Caco-2 (cell line): ENCODE results near the gene TLN1. TPM values are rescaled to one million over a fixed set of nuclear protein-coding genes. Genes with fewer than 3 reads are reported as not detected.

ENCODE experiments used
- BruUV-seq: library from RNA; stranded (reverse); fragments of 400-500 nt; replicated peaks from 2 replicates; lab custom pipeline; 2021; lab: Mats Ljungman, UMichigan
- CTCF ChIA-PET: fragments of 300-600 bp; sonication (Branson Sonifier 250); formaldehyde crosslinking; loops from one replicate; lab custom pipeline; 2022; ENCODE audit warnings: antibody characterized with exemption; lab: Charles Lee
- POLR2A ChIA-PET: fragments of 300-600 bp; sonication (Branson Sonifier 250); formaldehyde crosslinking; loops from one replicate; lab custom pipeline; 2022; ENCODE audit warnings: antibody characterized with exemption; lab: Charles Lee
- DNase-seq, 2 experiments: peaks; one replicate each; pipeline versions ENCODE4 v3.0.0 to v3.0.0-alpha.2; 2020 to 2022
- H3K27me3 ChIP-seq: replicated peaks from 2 replicates; pipeline ENCODE4 v1.6.0; 2011; ENCODE audit warnings: low read length; ENCODE audit not compliant: control insufficient read depth, insufficient read depth
- H3K36me3 ChIP-seq: 2 replicates; pipeline ENCODE4 v1.5.1; 2011; ENCODE audit warnings: low read length; ENCODE audit not compliant: control insufficient read depth, insufficient read depth
- H3K4me1 ChIP-seq: fragments of 250-450 bp; sonication (Bioruptor Pico); 2 replicates; pipeline ENCODE4 v1.5.1; 2020; ENCODE audit warnings: mild to moderate bottlenecking
- H3K4me3 ChIP-seq: 2 replicates; pipeline ENCODE4 v1.5.1; 2011; ENCODE audit warnings: low read depth, mild to moderate bottlenecking, control low read depth, low read length
- H3K9me3 ChIP-seq: fragments of 250-450 bp; sonication (Bioruptor Pico); 2 replicates; pipeline ENCODE4 v1.5.1; 2020; ENCODE audit warnings: mild to moderate bottlenecking, moderate library complexity
- H3K27ac Mint-ChIP-seq: one replicate; pipeline ENCODE4 v1.8.0; 2022; ENCODE audit warnings: mixed read lengths; ENCODE audit not compliant: unreplicated experiment
- H3K27me3 Mint-ChIP-seq: one replicate; pipeline ENCODE4 v1.8.0; 2022; ENCODE audit warnings: mixed read lengths; ENCODE audit not compliant: insufficient read depth, unreplicated experiment
- H3K36me3 Mint-ChIP-seq: one replicate; pipeline ENCODE4 v1.8.0; 2022; ENCODE audit warnings: mild to moderate bottlenecking, mixed read lengths; ENCODE audit not compliant: insufficient read depth, unreplicated experiment
- H3K4me1 Mint-ChIP-seq: one replicate; pipeline ENCODE4 v1.8.0; 2022; ENCODE audit warnings: low read depth, mixed read lengths; ENCODE audit not compliant: unreplicated experiment
- H3K4me3 Mint-ChIP-seq: one replicate; pipeline ENCODE4 v1.8.0; 2022; ENCODE audit warnings: mild to moderate bottlenecking, moderate library complexity, mixed read lengths; ENCODE audit not compliant: unreplicated experiment
- H3K9me3 Mint-ChIP-seq: one replicate; pipeline ENCODE4 v1.8.0; 2022; ENCODE audit warnings: mixed read lengths; ENCODE audit not compliant: unreplicated experiment
- CTCF ChIP-seq, 2 experiments: fragments of 200-600 bp in 1 of 2; IDR thresholded peaks; 1 replicate in 1 of 2; 2 replicates in 1 of 2; pipeline versions ENCODE4 v1.5.1 to v1.8.0; 2011 to 2022; ENCODE audit warnings: antibody characterized with exemption in 1 of 2, control low read depth in 1 of 2, inconsistent platforms in 1 of 2, low read depth in 1 of 2, low read length in 1 of 2, mild to moderate bottlenecking in 1 of 2, moderate library complexity in 1 of 2; ENCODE audit not compliant: insufficient read depth in 1 of 2, severe bottlenecking in 1 of 2, unreplicated experiment in 1 of 2
- intact Hi-C: fragments of 100-400 bp; cut with micrococcal nuclease; formaldehyde crosslinking; loops from one replicate; pipeline ENCODE4 v1.10.0; 2022; ENCODE audit not compliant: unreplicated experiment
- total RNA-seq: library from RNA; stranded (reverse); gene quantifications from 2 replicates; pipeline ENCODE4 v1.2.3, GENCODE V29; 2022

The TLN1 gene
- total RNA-seq, 1 experiment from 2014 or later = 147 TPM

GRCh38 chr9:35695943-35696401 lies 36.0 kb downstream of the TLN1 start:
- Mint-ChIP-seq H3K27me3 (no peaks in the 10 kb centered on the region), H3K9me3 (no peaks in the 10 kb centered on the region), H3K4me1 (no peaks in the 10 kb centered on the region), H3K27ac (no peak overlapping the region), H3K4me3 (no peak overlapping the region), H3K36me3 (peaks cover 22% of the 10 kb centered on the region)
- Histone ChIP-seq H3K36me3 (peaks cover 1% of the 10 kb centered on the region), H3K27me3 (no peaks in the 10 kb centered on the region), H3K4me3 (no peak overlapping the region), H3K4me1 (peaks cover 12% of the 10 kb centered on the region), H3K9me3 (no peaks in the 10 kb centered on the region)
- TF ChIP-seq CTCF (IDR thresholded peaks at IDR 0.05; ENCODE audit: insufficient read depth in 1 of 2, low read depth in 1 of 2, low read length in 1 of 2, severe bottlenecking in 1 of 2, unreplicated experiment in 1 of 2) = no peak
- intact Hi-C loops = loop anchor here (1.0 kb wide), 2 partner anchors 27 to 36 kb away; partner anchors contain the start of genes CREB3 and TLN1
- ChIA-PET POLR2A (interaction anchor here (0.5 to 1.6 kb wide), 5 partner anchors 31 to 50 kb away, joined by 3 to 9 read pairs (median 7); partner anchors contain the start of gene ARHGEF39), CTCF (interaction anchor here (0.9 to 4.8 kb wide), 18 partner anchors 8 to 92 kb away, joined by 3 to 35 read pairs (median 5); partner anchors contain the start of genes ARHGEF39, CCDC107, CREB3 and GBA2)
- BruUV-seq = no TSS peak
- DNase-seq = no peak

GRCh38 chr9:35691757-35692301 lies 40.2 kb downstream of the TLN1 start:
- CTCF ChIA-PET = interaction anchor here (3.0 kb wide), 1 partner anchor 31 kb away, joined by 19 read pairs; no protein-coding TSS in a partner anchor
- intact Hi-C loops = loop anchor here (1.0 to 5.0 kb wide), 2 partner anchors 23 to 35 kb away; partner anchors contain the start of genes CCDC107 and RMRP
- H3K4me1 ChIP-seq = peaks cover 34% of the 10 kb centered on the region

More at GRCh38 chr9:35691757-35692301, 40.2 kb downstream of the TLN1 start:
- Mint-ChIP-seq H3K27ac (peak overlapping the region; percentile 95), H3K4me1 (peaks cover 8% of the 10 kb centered on the region), H3K4me3 (peak overlapping the region; percentile 80), H3K9me3 (no peaks in the 10 kb centered on the region), H3K36me3 (peaks cover 21% of the 10 kb centered on the region), H3K27me3 (no peaks in the 10 kb centered on the region)
- no peak for TF ChIP-seq CTCF (IDR thresholded peaks at IDR 0.05; ENCODE audit: insufficient read depth in 1 of 2, low read depth in 1 of 2, low read length in 1 of 2, severe bottlenecking in 1 of 2, unreplicated experiment in 1 of 2)
- no peak overlapping the region for H3K4me3 ChIP-seq
- POLR2A ChIA-PET = interaction anchor here (0.7 to 2.0 kb wide), 4 partner anchors 10 to 36 kb away, joined by 3 to 6 read pairs (median 4); partner anchors contain the start of genes CCDC107 and RMRP
- peaks cover 1% of the 10 kb centered on the region; the same call in 1 of the 2 replicates for H3K36me3 ChIP-seq
- BruUV-seq = no TSS peak
- H3K9me3 ChIP-seq = no peaks in the 10 kb centered on the region
- DNase-seq = no peak
- no peaks in the 10 kb centered on the region for H3K27me3 ChIP-seq
